NCI-H128 (cell line): ENCODE results near the gene HNRNPUL1.
A peak's percentile ranks its signal among the peaks of the same experiment; 100 is the strongest.

ENCODE experiments used
- DNase-seq: peaks from one replicate; lab custom pipeline; 2025; ENCODE audit not compliant: unreplicated experiment; lab: John Stamatoyannopoulos, UW

HNRNPUL1 gene

GRCh38 chr19:41307090-41307875 lies 43.1 kb downstream of the HNRNPUL1 start:
- DNase-seq: no peak

DNA sequence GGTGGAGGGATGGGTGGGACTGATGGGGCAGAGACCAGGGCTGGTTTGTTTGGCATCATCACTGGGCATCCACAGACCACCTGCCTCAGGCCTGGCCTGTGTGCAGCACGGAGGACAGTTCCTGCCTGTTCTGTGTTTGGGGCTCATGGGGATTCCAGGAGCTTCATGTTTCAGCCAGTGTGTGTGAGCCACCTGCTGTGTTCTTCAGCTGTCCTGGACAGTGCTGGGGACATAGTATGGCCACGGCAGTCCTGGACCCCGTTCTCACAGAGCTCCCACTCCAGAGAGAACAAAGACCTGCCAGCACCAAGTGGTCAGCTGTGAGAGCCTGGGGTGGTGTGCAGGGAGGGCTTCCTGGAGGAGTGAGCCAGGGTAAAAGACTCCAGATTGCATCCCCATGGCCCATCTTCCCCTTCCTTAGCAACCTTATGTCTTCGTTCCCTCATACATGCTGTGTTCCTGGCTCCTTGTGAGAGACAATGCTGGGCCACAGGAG lies 43.8 kb downstream of the HNRNPUL1 start:
- DNase-seq: no peak

- DNase-seq: peak; percentile 89
These were observed 44.4 kb downstream of the HNRNPUL1 start for GRCh38 chr19:41308450-41309179.

DNA sequence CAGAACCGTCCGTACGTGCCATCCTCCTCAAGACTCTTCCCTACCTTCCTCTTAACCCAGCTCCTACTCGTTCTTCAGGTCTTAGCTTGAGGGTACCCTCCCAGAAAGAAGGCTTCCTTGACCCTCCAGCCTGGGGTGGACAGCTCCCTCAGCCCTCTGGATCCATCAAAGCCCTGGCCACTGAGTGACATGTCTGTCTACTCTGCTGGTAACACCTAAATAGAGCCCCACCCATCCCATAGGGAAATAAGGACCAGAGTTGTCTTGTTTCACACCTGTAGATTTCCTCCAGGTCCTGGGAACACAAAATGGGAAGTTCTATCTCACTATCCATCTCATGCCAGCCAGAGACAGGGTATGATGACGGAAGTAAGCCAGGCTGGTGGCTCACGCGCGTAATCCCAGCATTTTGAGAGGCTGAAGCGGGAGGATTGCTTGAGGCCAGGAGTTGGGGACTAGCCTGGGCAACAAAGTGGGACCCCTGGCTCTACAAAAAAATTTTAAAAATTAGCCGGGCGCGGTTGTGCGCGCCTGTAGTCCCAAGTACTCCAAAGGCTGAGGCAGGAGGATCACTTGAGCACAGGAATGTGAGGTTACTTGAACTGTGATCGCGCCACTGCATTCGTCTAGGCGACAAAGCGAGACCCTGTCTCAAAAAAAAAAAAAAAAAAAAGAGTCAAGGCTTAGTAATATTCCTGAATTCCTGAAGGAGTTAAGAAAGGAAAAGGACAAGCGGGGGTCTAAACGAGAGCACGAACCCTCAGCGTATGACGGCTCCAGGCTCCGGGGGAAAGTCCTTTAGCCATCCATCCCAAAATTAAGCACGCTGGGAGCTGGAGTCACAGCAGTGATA lies 45.2 kb downstream of the HNRNPUL1 start:
- no peak for DNase-seq

GRCh38 chr19:41310033-41310831 lies 46.1 kb downstream of the HNRNPUL1 start, which contains the start of gene CCDC97:
Gene CCDC97 (plus strand): TSS chr19:41310172. CDS start chr19:41310311, 139 bp downstream.
- DNase-seq: peak; percentile 83

DNA sequence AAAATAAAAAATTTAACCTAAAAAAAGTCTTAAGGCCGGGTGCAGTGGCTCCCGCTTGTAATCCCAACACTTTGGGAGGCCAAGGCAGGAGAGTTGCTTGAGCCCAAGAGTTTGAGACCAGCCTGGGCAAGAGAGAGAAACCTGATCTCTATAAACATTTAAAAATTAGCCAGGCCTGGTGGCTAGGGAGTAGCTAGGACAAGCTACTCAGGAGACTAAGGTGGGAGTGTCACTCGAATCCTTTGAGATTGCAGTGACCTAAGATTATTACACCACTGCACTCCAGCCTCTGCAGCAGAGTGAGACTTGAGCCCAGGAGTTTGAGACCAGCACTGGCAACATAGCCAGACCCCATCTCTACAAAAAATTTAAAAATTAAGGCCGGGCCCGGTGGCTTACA lies 46.9 kb downstream of the HNRNPUL1 start:
- DNase-seq: no peak

DNA sequence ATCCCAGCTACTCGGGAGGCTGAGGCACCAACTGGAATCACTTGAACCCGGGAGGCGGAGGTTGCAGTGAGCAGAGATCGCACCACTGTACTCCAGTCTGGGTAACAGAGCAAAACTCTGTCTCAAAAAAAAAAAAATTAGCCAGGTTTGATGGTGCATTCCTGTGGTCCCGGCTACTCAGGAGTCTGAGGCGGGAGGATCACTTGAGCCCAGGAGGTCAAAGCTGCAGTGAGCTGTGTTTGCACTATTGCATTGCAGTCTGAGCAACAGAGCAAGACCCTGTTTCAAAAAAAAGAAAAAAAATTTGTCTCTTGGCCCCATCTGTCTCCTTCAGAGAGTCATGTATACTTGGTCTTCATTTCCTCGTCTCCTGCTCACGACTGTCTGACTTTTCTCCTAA lies 47.4 kb downstream of the HNRNPUL1 start:
- DNase-seq: no peak

DNA sequence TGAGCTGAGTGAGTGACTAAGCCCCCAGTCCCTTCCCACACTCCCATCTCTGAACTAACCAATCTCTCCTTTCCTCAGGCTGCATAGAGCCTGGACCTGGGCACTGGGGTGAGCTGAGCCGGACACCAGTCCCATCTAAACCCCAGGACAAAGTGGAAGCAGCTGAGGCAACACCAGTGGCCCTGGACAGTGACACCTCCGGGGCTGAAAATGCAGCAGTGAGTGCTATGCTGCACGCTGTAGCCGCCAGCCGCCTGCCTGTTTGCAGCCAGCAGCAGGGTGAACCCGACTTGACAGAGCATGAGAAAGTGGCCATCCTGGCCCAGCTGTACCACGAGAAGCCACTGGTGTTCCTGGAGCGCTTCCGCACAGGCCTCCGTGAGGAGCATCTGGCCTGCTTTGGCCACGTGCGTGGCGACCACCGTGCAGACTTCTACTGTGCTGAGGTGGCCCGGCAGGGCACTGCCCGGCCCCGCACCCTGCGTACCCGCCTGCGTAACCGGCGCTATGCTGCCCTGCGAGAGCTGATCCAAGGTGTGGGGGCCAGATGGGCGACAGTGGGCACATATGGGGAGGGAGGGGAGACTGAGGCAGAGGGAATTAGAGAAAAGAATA lies 52.2 kb downstream of the HNRNPUL1 start:
- DNase-seq: no peak

- no peak for DNase-seq
These were observed 54.7 kb downstream of the HNRNPUL1 start for GRCh38 chr19:41318696-41319499.

DNA sequence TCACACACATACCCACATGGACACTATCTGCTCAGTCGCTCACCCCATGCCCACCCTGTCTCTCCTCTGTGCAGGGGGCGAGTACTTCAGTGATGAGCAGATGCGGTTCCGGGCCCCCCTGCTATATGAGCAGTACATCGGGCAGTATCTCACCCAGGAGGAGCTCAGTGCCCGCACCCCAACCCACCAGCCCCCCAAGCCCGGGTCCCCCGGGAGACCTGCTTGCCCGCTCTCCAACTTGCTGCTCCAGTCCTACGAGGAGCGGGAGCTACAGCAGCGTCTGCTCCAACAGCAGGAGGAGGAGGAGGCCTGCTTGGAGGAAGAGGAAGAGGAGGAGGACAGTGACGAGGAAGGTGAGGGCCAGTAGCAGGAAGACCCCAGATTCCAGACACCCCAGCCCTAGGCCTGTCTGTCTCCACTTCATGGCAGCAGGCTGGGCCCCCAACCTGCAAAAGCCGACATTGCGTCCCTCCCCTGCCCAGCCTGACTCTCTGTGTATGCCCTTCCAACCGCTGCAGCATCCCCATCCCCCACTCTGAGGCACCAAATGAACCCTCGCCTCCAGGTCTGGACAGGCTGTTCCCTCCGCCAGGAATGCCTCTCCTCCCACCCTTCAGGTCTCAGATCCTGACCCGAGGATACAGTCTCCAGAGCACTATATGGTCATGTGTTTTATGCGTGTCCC lies 55.5 kb downstream of the HNRNPUL1 start:
- no peak for DNase-seq

GRCh38 chr19:41320185-41320518 lies 56.0 kb downstream of the HNRNPUL1 start:
- DNase-seq: no peak

- no peak for DNase-seq
These were observed 56.4 kb downstream of the HNRNPUL1 start for GRCh38 chr19:41320568-41320967.

- no peak for DNase-seq
These were observed 57.0 kb downstream of the HNRNPUL1 start for GRCh38 chr19:41321204-41321599.

DNA sequence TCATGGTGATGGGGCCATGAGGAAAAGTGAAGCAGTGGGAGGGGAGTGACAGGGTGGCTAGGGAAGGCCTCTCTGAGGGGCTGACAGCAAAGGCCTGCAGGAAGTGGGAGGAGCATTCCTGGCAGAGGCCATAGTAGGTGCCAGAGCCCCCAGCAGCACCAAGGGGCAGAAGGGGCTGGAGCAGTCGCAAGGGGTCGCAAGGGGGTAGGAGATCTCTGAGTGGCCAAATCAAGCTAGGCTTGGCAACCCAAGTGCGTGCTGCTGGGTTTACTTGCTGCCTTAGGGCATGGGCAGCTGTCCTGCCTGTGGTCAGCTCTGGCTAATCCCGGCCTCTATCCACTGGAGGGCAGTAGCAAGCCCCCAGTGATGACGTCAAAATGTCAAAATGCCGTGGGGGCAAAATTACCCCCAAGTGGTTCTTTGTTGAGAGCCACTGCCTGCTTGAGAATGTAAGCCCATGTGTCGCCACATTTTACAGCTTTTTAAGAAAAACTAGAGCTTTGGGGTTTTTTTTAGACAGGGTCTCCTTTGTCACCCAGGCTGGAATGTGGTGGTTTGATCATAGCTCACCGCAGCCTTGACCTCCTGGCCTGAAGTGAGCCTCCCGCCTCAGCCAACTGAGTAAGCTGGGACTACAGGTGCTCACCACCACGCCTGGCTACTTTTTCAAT lies 57.6 kb downstream of the HNRNPUL1 start:
- no peak for DNase-seq

DNA sequence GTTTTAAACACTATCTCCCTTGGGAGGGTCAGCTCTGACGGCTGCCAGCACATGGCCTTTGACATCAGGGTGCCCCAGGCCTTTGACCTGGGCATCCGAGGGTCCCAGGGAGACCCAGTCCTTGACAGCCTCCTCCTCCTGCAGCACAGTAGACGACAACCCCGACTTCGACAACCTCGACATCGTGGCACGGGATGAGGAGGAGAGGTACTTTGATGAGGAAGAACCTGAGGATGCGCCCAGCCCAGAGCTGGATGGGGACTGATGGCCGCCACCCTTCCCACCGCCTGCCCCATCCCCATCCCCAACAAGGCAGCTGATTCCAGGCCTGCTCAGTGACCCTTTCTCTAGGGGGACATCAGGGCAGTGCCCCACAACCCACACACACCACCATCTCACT lies 58.3 kb downstream of the HNRNPUL1 start:
- no peak for DNase-seq

DNA sequence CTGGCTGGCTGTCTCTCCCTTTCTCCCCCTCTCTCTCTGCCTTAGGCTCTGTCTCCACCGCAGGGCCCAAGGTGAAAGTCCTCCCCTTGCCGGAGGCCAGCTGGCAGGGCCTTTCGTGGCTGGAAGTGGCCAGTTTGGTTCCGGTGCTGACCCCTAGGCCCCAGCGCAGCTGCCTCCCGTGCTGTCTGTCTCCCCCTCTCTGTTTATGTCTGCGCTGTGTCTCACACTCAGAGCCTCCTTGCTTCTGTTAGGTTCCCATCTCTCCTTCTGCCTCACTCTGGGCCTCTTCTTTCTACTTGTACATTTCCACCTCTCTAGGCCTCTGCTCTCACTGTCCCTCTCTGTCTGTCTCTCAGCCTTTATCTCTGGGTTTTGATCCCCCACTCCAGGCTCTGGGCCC lies 58.9 kb downstream of the HNRNPUL1 start:
- DNase-seq: no peak

- DNase-seq: no peak
These were observed 59.4 kb downstream of the HNRNPUL1 start for GRCh38 chr19:41323430-41324125.
